GM12874 (cell line): ENCODE data around the gene SERPINA6.

Source experiments
- TF ChIP-seq, protein P1 (sequence below): IDR thresholded peaks from 2 replicates; pipeline ENCODE4 v1.5.1; 2011; ENCODE audit warnings: low read depth, mild to moderate bottlenecking, control low read depth, low read length, moderate library complexity; ENCODE audit not compliant: insufficient read depth

SERPINA6 gene

GRCh38 chr14:94292526-94292871 is 30.6 kb downstream of the SERPINA6 start:
- TF ChIP-seq, protein P1, sequence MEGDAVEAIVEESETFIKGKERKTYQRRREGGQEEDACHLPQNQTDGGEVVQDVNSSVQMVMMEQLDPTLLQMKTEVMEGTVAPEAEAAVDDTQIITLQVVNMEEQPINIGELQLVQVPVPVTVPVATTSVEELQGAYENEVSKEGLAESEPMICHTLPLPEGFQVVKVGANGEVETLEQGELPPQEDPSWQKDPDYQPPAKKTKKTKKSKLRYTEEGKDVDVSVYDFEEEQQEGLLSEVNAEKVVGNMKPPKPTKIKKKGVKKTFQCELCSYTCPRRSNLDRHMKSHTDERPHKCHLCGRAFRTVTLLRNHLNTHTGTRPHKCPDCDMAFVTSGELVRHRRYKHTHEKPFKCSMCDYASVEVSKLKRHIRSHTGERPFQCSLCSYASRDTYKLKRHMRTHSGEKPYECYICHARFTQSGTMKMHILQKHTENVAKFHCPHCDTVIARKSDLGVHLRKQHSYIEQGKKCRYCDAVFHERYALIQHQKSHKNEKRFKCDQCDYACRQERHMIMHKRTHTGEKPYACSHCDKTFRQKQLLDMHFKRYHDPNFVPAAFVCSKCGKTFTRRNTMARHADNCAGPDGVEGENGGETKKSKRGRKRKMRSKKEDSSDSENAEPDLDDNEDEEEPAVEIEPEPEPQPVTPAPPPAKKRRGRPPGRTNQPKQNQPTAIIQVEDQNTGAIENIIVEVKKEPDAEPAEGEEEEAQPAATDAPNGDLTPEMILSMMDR, result no peak

DNA sequence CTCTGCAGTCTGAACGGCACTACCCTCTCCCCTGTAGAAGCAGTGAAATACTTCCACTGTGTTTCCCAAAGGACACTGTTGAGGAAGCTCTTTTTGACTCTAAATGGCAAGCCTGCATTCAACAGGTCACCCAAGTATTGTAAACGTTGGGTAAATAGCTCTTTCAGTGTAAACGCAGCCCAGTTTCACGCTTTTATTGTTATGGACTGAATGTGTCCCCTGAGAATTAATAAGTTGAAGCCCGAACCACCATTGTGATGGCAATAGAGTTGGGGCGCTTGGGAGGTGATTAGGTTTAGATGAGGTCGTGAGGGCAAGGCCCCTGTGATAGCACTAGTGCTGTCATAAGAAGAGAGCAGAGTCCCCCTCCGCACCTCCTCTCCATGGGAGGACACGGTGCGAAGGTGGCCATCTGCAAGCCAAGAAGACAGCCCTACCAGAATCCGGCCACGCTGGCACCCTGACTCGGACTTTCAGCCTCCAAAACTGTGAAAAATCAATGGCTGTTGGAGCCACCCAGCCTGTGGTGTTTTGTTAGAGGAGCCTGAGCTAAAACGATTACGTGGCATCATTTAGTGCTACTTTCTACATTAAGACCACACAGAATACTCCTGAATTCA is 31.1 kb downstream of the SERPINA6 start:
- TF ChIP-seq, protein P1, result no peak

GRCh38 chr14:94291159-94291905 is 31.8 kb downstream of the SERPINA6 start:
- TF ChIP-seq, protein P1, result no peak

DNA sequence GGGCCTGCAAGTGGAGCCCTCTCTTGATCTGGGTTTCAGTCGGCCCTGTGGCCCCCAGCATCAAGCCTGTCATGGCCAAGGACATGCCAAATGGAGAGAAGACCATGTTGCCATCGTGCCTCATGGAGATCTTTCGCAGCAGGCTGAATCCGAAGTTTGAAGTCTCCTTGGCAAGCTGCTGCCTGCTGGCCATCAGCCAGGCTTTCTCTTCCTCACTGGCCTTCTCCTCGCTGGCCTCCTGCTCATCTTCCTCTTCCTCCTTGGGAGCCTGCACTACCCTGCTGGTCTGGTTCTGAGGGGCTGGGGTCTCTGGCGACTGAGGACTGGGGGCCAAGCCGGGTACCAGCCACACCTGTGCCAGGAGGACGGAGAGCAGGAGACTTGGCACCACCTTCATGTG is 32.9 kb downstream of the SERPINA6 start:
- TF ChIP-seq, protein P1, result no peak

- TF ChIP-seq, protein P1, result no peak
These were observed 34.3 kb downstream of the SERPINA6 start for GRCh38 chr14:94288610-94289465.

GRCh38 chr14:94285158-94285557 is 38.0 kb downstream of the SERPINA6 start:
- TF ChIP-seq, protein P1, result no peak

- TF ChIP-seq, protein P1, result no peak
These were observed 38.9 kb downstream of the SERPINA6 start for GRCh38 chr14:94284221-94284620.
